ENCODE measurements around the gene WDR38.

GRCh38 chr9:124879226-124879625 lies 26.0 kb downstream of the WDR38 start:
- TF ChIP-seq, protein P1, sequence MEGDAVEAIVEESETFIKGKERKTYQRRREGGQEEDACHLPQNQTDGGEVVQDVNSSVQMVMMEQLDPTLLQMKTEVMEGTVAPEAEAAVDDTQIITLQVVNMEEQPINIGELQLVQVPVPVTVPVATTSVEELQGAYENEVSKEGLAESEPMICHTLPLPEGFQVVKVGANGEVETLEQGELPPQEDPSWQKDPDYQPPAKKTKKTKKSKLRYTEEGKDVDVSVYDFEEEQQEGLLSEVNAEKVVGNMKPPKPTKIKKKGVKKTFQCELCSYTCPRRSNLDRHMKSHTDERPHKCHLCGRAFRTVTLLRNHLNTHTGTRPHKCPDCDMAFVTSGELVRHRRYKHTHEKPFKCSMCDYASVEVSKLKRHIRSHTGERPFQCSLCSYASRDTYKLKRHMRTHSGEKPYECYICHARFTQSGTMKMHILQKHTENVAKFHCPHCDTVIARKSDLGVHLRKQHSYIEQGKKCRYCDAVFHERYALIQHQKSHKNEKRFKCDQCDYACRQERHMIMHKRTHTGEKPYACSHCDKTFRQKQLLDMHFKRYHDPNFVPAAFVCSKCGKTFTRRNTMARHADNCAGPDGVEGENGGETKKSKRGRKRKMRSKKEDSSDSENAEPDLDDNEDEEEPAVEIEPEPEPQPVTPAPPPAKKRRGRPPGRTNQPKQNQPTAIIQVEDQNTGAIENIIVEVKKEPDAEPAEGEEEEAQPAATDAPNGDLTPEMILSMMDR (IDR thresholded peaks at IDR 0.05) = no peak
- TF ChIP-seq POLR2AphosphoS5 (IDR thresholded peaks at IDR 0.05) = no peak
- no peak for TF ChIP-seq POLR2A (IDR thresholded peaks at IDR 0.05)

All from breast epithelium (tissue), 3 donors.